ENCODE results near the gene CCDC77. TPM values are rescaled to one million over a fixed set of nuclear protein-coding genes. Genes with fewer than 3 reads are reported as not detected.

CCDC77 gene
- total RNA-seq, 4 donors from 2014 or later = 5.1 to 23.4 (median 7.6) TPM

DNA sequence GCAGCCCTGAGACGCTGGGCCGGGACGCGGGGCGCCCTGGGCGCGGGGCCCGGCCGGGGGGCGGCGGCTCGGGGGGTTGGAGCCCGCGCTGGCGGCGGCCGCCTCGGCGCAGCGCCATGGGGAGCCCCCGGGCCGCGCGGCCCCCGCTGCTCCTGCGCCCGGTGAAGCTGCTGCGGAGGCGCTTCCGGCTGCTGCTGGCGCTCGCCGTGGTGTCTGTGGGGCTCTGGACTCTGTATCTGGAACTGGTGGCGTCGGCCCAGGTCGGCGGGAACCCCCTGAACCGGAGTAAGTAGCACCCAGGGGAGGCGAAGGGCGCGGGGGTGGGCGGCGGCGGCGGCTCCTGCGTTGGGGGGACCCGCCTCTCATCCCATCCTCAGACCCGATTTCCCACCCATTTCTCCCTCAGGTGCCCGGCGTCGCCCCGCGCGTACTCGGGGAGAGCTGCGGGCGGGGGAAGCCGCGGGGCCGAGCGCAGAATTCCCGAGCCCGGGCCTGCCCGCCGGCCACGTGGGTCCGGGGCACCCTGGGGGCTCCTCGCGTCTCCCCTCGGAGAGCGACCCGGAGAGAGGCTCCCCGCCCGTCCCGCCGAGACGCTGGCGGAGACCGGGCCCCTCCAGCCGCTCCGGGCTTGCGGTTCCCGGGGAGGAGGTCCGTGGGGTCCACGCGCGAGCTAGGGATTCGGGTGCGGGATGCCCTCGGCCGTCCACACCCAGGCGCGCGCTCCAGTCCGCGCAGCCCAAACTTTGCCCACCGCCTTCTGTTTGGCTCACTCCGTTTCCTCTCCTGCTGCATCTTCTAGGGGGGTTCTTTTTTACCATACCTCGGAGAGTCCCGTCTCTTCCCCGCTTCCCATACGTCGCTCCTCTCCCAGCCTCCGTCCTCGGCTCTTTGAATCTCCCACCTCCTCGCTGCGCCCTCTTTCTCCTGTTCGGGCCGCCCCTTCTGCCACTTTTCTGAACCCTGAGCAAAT is 59.1 kb downstream of the CCDC77 start:
- H3K27ac ChIP-seq = peak overlapping the region; percentile 61 to 88 (median 77)
- peaks cover 0 to 16% of the 10 kb centered on the region in 2 donors for H3K27me3 ChIP-seq
- WGBS, 2 donors = 4 to 6% methylated on average over 54 to 62 of the region's 109 CpGs
- no peaks in the 10 kb centered on the region for H3K36me3 ChIP-seq
- peak overlapping the region; percentile 41 to 81 (median 65) for H3K4me3 ChIP-seq
- no peak for TF ChIP-seq EP300 (IDR thresholded peaks at IDR 0.05)
- TF ChIP-seq, protein P1, sequence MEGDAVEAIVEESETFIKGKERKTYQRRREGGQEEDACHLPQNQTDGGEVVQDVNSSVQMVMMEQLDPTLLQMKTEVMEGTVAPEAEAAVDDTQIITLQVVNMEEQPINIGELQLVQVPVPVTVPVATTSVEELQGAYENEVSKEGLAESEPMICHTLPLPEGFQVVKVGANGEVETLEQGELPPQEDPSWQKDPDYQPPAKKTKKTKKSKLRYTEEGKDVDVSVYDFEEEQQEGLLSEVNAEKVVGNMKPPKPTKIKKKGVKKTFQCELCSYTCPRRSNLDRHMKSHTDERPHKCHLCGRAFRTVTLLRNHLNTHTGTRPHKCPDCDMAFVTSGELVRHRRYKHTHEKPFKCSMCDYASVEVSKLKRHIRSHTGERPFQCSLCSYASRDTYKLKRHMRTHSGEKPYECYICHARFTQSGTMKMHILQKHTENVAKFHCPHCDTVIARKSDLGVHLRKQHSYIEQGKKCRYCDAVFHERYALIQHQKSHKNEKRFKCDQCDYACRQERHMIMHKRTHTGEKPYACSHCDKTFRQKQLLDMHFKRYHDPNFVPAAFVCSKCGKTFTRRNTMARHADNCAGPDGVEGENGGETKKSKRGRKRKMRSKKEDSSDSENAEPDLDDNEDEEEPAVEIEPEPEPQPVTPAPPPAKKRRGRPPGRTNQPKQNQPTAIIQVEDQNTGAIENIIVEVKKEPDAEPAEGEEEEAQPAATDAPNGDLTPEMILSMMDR (IDR thresholded peaks at IDR 0.05) = no peak
- H3K9me3 ChIP-seq = no peaks in the 10 kb centered on the region
- peaks cover 0 to 21% (median 3%) of the 10 kb centered on the region in 4 donors for H3K4me1 ChIP-seq
- DNase-seq (ENCODE audit: low spot score in 2 of 2) = no peak

DNA sequence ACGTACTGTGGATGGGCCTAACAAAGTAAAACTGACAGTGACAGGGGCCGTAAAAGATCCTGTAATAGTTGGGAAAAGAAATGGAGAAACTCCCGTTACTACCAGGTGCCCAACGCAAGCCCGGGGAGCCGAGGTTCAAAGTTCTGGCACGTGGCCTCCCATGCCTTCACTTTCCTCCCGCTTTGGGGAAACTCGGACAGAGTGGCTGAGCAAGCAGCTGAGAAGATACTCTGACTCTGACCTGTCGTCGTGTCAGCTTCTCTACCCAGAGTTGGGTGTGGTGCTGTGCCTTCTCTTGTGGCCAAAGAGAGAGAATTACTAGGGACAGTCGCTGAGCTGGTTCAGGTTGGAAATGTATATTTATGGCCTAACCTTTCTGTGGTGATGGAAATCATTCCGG is 60.0 kb downstream of the CCDC77 start:
- WGBS, 2 donors = 69 to 76% methylated on average over 13 of the region's 13 CpGs
- TF ChIP-seq EP300 (IDR thresholded peaks at IDR 0.05) = no peak
- TF ChIP-seq, protein P1 (IDR thresholded peaks at IDR 0.05) = no peak
- no peak for TF ChIP-seq POLR2A (IDR thresholded peaks at IDR 0.05)
- Histone ChIP-seq H3K4me3 (peak overlapping the region in 1 of 4 donors; percentile 74), H3K4me1 (peaks cover 0 to 25% (median 3%) of the 10 kb centered on the region in 4 donors), H3K27ac (peak overlapping the region in 2 of 4 donors; percentile 78 to 88), H3K27me3 (peaks cover 0 to 16% of the 10 kb centered on the region in 2 donors), H3K9me3 (no peaks in the 10 kb centered on the region), H3K36me3 (no peaks in the 10 kb centered on the region)
- no peak for DNase-seq (ENCODE audit: low spot score in 2 of 2)

DNA sequence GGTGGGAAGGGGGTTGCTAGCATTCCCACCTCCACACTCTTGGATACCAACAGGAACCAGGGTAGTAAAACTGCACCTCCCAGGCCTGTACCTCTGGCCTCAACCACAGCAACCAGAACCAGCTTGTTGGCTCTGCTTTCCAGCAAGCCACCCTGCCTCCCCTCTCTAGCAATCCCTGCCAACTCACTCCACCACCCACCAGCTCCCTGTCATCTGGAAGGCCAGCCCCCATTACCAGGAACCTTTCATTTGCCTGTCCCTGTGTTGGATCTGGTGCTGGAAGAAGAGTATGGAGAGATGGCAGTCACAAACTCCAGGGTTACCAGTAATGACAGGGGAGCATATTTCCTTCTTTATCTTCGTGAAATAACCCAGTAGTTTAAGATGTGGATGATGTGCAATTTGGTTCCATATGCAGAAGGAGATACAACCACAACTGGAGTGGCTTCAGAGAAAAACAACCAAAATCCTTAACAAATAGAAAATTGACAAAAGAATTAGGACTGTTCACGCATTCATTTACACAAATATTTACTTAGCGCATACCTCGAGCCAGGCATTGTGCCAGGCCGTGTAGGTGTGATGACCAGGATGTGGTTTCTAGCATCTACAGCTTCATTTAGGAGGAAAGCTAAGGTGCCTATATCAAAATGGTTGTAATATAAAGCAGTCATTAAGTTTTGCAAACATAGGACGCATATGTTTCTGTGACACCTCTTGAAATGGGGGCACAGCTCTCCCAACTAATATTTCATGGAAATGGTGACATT is 61.7 kb downstream of the CCDC77 start:
- peaks cover 0 to 25% (median 3%) of the 10 kb centered on the region in 4 donors for H3K4me1 ChIP-seq
- H3K27me3 ChIP-seq = peaks cover 0 to 16% of the 10 kb centered on the region in 2 donors
- no peaks in the 10 kb centered on the region for H3K9me3 ChIP-seq
- H3K4me3 ChIP-seq = no peak overlapping the region
- H3K27ac ChIP-seq = peak overlapping the region in 2 of 4 donors; percentile 19 to 38
- H3K36me3 ChIP-seq = no peaks in the 10 kb centered on the region
- 64 to 75% methylated on average over 6 of the region's 6 CpGs for WGBS, 2 donors
- DNase-seq (ENCODE audit: low spot score in 2 of 2) = no peak
- TF ChIP-seq POLR2A (IDR thresholded peaks at IDR 0.05) = no peak
- TF ChIP-seq EP300 (IDR thresholded peaks at IDR 0.05) = no peak
- TF ChIP-seq, protein P1 (IDR thresholded peaks at IDR 0.05) = no peak

DNA sequence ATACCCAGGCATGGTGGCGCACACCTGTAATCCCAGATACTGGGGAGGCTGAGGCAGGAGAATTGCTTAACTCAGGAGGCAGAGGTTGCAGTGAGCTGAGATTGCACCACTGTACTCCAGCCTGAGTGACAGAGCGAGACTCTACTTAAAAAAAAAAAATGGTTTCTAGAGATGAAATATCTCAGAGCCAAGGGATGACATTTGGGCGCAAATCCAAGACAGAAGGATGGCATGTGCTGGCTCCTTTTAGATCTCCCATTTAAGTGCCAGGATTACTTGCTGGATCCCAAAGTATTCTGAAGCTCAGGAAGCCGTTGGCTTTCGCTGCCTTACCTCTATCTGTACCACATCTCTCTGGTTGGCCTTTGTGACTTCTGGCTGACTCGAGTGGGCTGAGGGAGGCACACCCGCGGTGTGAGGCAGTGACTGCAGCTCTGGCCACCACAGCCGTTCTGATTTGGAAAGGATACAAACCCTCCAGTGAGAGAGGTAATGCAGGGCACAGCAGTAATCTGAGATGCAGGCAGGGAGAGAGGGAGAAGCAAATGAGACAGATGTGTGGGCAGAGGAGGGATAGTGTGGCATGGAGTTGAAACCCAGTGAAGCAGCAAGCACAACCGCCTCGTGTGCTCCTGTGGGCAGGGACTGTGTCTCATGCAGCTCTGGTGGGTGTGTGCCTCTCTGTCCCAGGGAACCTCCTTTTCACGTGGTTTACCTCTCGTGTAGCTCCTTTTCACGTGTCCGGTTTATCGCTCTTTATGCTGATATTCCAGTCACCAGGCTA is 63.2 kb downstream of the CCDC77 start:
- TF ChIP-seq, protein P1 (IDR thresholded peaks at IDR 0.05) = no peak
- TF ChIP-seq POLR2A (IDR thresholded peaks at IDR 0.05) (no peak), EP300 (IDR thresholded peaks at IDR 0.05) (no peak)
- Histone ChIP-seq H3K4me1 (peaks cover 0 to 16% (median 3%) of the 10 kb centered on the region in 4 donors), H3K9me3 (no peaks in the 10 kb centered on the region), H3K27ac (peak overlapping the region in 1 of 4 donors; percentile 32), H3K36me3 (no peaks in the 10 kb centered on the region), H3K4me3 (no peak overlapping the region), H3K27me3 (peaks cover 0 to 11% of the 10 kb centered on the region in 2 donors)
- DNase-seq (ENCODE audit: low spot score in 2 of 2) = no peak
- 68 to 73% methylated on average over 16 of the region's 16 CpGs for WGBS, 2 donors
